Upper lobe of left lung (tissue), 4 donors: ENCODE data around the gene RAB40AL.

ENCODE experiments used
- CTCF ChIP-seq, 6 experiments: fragments of 450-650 bp in 4 of 6; fragments of 200-600 bp in 2 of 6; sonication (generic) in 2 of 6; IDR thresholded peaks; one replicate each; pipeline ENCODE4 v1.5.1; 2016 to 2019; ENCODE audit warnings: antibody characterized with exemption in 6 of 6
- EP300 ChIP-seq, 4 donors: sonication (generic); formaldehyde crosslinking; IDR thresholded peaks; one replicate each; pipeline ENCODE4 v1.5.1; 2017; ENCODE audit warnings: antibody characterized with exemption in 4 of 4, control low read depth in 2 of 4
- POLR2A ChIP-seq, 4 donors: fragments of 450-650 bp; IDR thresholded peaks; one replicate each; pipeline ENCODE4 v1.5.1; 2016 to 2017; ENCODE audit warnings: antibody characterized with exemption in 4 of 4, mild to moderate bottlenecking in 2 of 4
- POLR2AphosphoS5 ChIP-seq, 2 donors: sonication (generic); formaldehyde crosslinking; IDR thresholded peaks; one replicate each; pipeline ENCODE4 v1.5.1; 2017; ENCODE audit warnings: antibody characterized with exemption in 2 of 2

- TF ChIP-seq CTCF (IDR thresholded peaks at IDR 0.05) (no peak), EP300 (IDR thresholded peaks at IDR 0.05) (no peak), POLR2A (IDR thresholded peaks at IDR 0.05) (no peak), POLR2AphosphoS5 (IDR thresholded peaks at IDR 0.05) (no peak)
Measured at GRCh38 chrX:102964940-102965339, 27.9 kb downstream of the RAB40AL start.
